Measurements from ENCODE around the gene R3HDM1.
"Not testable (repeated sequence)": the region's sequence is repeated elsewhere in the genome, so short reads cannot be mapped to it uniquely, and the experiment has no call there.

R3HDM1 gene

DNA sequence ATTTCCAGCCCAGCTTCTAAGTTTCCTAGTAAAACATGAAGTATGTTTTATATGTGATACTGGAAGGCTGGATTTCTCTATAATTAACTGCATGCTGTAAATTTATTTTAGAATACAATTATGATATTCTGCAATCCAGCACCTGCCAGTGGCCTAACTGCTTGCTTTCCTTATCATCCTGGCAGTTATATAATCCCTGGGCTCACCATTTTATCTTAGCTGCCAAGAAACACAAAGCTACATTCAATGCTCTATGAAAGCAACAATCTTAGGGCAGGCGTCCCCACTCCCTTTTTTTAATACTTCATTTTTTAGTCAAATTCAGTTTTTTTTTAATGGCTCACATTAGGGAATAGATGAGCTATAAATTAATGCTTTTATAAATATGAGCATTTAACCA is 172.0 kb downstream of the R3HDM1 start:
- no peak overlapping the region for H3K27ac Mint-ChIP-seq
- H3K36me3 Mint-ChIP-seq (ENCODE audit: low read depth) = peaks cover 8% of the 10 kb centered on the region
- no peaks in the 10 kb centered on the region for H3K27me3 Mint-ChIP-seq (ENCODE audit: low read depth)
- no peaks in the 10 kb centered on the region for H3K4me1 Mint-ChIP-seq
- H3K9me3 Mint-ChIP-seq = no peaks in the 10 kb centered on the region
- no peak overlapping the region for H3K4me3 Mint-ChIP-seq
- TF ChIP-seq, protein P1, sequence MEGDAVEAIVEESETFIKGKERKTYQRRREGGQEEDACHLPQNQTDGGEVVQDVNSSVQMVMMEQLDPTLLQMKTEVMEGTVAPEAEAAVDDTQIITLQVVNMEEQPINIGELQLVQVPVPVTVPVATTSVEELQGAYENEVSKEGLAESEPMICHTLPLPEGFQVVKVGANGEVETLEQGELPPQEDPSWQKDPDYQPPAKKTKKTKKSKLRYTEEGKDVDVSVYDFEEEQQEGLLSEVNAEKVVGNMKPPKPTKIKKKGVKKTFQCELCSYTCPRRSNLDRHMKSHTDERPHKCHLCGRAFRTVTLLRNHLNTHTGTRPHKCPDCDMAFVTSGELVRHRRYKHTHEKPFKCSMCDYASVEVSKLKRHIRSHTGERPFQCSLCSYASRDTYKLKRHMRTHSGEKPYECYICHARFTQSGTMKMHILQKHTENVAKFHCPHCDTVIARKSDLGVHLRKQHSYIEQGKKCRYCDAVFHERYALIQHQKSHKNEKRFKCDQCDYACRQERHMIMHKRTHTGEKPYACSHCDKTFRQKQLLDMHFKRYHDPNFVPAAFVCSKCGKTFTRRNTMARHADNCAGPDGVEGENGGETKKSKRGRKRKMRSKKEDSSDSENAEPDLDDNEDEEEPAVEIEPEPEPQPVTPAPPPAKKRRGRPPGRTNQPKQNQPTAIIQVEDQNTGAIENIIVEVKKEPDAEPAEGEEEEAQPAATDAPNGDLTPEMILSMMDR (IDR thresholded peaks at IDR 0.05; ENCODE audit: unreplicated experiment in 3 of 3) = no peak

DNA sequence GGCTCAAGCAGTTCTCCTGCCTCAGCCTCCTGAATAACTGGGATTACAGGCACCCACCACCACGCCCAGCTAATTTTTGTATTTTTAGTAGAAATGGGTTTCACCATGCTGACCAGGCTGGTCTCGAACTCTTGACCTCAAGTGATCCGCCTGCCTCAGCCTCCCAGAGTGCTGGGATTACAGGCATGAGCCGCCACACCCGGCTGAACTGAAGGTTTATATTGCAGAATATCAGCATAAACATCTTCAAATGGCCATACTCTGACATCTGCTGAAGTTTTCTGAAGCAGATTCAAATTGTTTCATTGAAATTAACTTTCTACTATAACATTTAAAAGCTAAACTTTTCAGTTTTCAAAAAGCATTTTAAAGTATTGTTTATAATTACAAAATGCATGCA is 172.8 kb downstream of the R3HDM1 start:
- not testable (repeated sequence) for H3K27ac Mint-ChIP-seq; H3K36me3 Mint-ChIP-seq (ENCODE audit: low read depth); H3K9me3 Mint-ChIP-seq; H3K4me1 Mint-ChIP-seq; H3K27me3 Mint-ChIP-seq (ENCODE audit: low read depth); H3K4me3 Mint-ChIP-seq

DNA sequence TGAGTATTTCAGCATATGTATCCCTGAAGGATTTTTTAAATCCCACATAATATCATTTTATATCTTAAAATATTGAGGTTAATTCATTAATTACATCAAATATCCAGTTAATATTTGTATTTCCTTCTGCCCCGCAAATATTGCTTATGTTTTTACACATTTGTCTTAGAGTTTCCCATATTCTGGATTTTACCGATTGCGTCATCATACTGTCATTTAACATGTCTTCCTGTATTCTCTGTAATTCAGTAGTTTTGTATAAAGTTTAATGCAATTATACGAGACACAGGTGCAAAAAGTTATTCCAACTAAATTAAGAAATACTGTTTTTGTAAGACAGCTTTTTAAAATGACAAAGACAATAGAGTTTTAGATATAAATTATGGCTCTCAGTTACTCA is 176.9 kb downstream of the R3HDM1 start:
- H3K9me3 Mint-ChIP-seq = no peaks in the 10 kb centered on the region
- TF ChIP-seq, protein P1 (IDR thresholded peaks at IDR 0.05; ENCODE audit: unreplicated experiment in 3 of 3) = no peak
- H3K36me3 Mint-ChIP-seq (ENCODE audit: low read depth) = peaks cover 18% of the 10 kb centered on the region
- H3K4me1 Mint-ChIP-seq = no peaks in the 10 kb centered on the region
- H3K27me3 Mint-ChIP-seq (ENCODE audit: low read depth) = no peaks in the 10 kb centered on the region
- H3K27ac Mint-ChIP-seq = no peak overlapping the region
- no peak overlapping the region for H3K4me3 Mint-ChIP-seq

DNA sequence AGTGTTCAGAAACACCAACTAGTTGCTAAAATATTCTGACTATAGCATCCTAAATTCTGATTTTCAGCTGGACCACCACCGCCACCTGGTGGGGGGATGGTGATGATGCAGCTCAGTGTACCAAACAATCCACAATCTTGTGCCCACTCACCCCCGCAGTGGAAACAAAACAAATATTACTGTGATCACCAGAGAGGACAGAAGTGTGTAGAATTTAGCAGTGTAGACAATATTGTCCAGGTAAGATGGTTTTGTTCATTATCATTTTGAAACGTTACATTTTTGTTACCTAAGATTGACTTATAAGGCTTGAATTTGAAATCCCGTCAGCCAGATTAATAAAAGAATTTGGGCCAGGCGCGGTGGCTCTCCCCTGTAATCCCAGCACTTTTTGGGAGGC is 178.7 kb downstream of the R3HDM1 start:
- H3K36me3 Mint-ChIP-seq (ENCODE audit: low read depth) = peaks cover 30% of the 10 kb centered on the region
- no peaks in the 10 kb centered on the region for H3K9me3 Mint-ChIP-seq
- H3K27me3 Mint-ChIP-seq (ENCODE audit: low read depth) = no peaks in the 10 kb centered on the region
- TF ChIP-seq, protein P1 (IDR thresholded peaks at IDR 0.05; ENCODE audit: unreplicated experiment in 3 of 3) = peak; percentile 91 to 98 (median 95)
- H3K27ac Mint-ChIP-seq = no peak overlapping the region
- no peaks in the 10 kb centered on the region for H3K4me1 Mint-ChIP-seq
- no peak overlapping the region for H3K4me3 Mint-ChIP-seq

DNA sequence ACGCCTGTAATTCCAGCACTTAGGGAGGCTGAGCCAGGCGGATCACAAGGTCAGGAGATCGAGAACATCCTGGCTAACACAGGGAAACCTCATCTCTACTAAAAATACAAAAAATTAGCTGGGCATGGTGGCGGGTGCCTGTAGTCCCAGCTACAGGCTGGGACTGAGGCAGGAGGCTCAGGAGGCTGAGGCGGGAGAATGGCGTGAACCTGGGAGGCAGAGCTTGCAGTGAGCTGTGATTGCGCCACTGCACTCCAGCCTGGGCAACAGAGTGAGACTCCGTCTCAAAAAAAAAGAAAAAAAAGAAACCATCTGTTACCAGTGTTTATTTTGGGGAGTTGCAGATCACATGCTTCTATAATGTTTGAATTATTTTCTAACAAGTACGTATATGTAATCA is 183.8 kb downstream of the R3HDM1 start:
- H3K9me3 Mint-ChIP-seq; H3K27ac Mint-ChIP-seq; H3K4me3 Mint-ChIP-seq; H3K4me1 Mint-ChIP-seq; H3K27me3 Mint-ChIP-seq (ENCODE audit: low read depth): not testable (repeated sequence)
- peaks cover 46% of the 10 kb centered on the region for H3K36me3 Mint-ChIP-seq (ENCODE audit: low read depth)

DNA sequence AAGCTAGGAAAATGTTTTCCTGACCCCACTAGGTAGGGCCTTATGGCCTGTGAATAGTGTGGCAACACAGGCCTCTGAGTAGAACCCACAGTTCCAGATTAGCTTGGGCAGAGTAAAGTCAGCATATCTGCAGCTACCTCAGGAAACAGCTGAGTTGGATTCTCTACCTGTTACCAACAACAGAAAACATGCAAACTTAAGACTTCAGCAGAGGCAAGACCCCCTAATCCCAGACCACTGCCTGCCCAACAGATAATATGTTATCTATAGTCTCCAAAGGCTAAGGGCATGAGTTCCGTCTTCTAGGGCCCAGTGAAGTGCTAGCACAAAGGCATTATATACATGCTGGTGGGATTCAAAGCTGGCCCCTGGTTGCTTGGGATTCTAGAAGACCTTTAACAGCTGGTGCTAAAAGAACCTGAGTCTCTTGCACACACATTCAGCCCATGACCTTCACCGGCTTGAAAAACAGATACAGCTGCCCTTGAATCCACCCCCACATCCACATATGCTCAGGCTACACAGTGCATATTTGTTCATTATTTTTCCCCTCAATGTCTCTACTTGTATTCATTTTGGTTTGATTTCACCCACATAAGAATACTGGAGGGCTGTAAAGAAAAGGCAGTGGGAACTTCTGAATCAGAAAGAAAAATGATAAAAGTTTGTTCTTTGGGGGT is 196.9 kb downstream of the R3HDM1 start:
- no peaks in the 10 kb centered on the region for H3K9me3 Mint-ChIP-seq
- TF ChIP-seq, protein P1 (IDR thresholded peaks at IDR 0.05; ENCODE audit: unreplicated experiment in 3 of 3) = no peak
- peaks cover 24% of the 10 kb centered on the region for H3K36me3 Mint-ChIP-seq (ENCODE audit: low read depth)
- H3K27ac Mint-ChIP-seq = peak overlapping the region; percentile 3 to 45 (median 44)
- peaks cover 8% of the 10 kb centered on the region for H3K4me1 Mint-ChIP-seq
- H3K4me3 Mint-ChIP-seq = no peak overlapping the region
- no peaks in the 10 kb centered on the region for H3K27me3 Mint-ChIP-seq (ENCODE audit: low read depth)

DNA sequence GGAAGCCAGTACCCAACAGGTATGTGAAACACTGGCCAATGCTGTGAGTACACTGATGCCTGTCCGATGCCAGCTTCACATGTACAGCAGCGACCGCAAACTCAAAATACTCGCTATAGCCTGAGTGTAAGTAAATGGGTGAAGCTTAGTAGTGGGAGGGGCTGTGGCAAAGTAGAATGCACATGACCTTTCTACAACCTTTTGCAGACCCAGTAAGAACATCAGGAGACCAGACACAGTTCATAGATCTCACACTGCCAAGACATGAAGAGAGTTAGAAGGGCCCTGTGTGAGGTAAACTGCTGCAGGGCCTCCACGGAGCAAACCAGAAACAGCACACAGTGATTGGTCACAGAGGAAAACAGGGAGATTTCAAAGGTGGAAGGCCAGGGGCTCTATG is 201.3 kb downstream of the R3HDM1 start:
- Mint-ChIP-seq H3K9me3 (no peaks in the 10 kb centered on the region), H3K4me1 (peaks cover 8% of the 10 kb centered on the region), H3K36me3 (ENCODE audit: low read depth) (no peaks in the 10 kb centered on the region), H3K27ac (no peak overlapping the region), H3K4me3 (no peak overlapping the region), H3K27me3 (ENCODE audit: low read depth) (no peaks in the 10 kb centered on the region)
- TF ChIP-seq, protein P1 (IDR thresholded peaks at IDR 0.05; ENCODE audit: unreplicated experiment in 3 of 3) = no peak

All from nephron (organoid).